ENCODE data around the gene MGA. TPM values are rescaled to one million over a fixed set of nuclear protein-coding genes. Genes with fewer than 3 reads are reported as not detected.

Gene MGA
- total RNA-seq: 10 to 100 TPM; 70.1 to 74.9 TPM
- polyA plus RNA-seq: 10 to 100 TPM in 1 of 2 donors, 1 to 10 TPM in 1; 6.6 to 20.7 TPM

DNA sequence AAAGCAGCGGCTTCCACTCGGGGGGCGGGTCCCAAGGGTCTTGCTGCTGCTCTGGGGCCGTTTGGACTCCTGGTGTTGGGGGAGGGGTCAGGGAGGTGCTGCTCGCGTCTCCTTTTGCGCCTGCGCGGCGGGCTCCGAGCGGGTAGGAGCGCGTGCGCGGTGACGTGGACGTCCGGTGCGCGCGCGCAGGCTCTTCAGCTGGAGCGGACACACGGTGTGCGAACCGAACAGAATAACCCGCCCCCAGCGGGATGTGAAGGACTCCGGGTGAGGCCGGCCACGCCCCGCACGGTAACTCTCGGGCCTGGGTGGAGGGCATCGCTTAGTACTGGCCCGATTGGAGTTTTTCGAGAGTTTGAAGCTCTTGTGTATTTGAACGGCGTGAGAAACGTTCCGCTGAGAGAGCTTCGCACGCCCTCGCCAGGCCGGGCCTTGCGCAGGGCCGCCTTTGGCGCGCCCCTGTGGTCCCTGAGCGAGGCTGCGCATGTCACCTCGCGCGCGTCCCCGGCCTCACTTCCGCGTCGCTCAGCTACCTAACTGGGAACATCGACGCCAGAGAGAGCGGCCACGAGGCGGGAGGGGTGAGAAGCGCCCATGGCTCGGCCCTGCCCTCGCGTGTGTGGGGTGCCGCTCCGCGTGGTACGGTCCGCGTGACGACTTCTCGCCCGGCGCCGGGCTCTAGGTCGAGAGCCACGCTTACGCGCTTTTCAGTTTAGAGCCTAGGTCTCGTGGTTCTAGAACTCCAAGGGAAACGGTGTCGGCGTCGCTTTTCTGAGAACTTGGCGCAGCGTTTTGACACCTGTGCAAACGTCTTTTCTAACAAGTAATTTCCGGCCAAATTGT lies at the start of gene MGA:
MGA (plus strand) TSS at position 171 of the 843 bp plus-strand sequence.
- Mint-ChIP-seq H3K9me3 (peaks cover 0 to 8% (median 0%) of the 10 kb centered on the region in 8 donors), H3K36me3 (peaks cover 0 to 10% of the 10 kb centered on the region in 2 donors), H3K27ac (peak within 1 kb of the TSS; percentile 91 to 99 (median 97)), H3K4me1 (peaks cover 30 to 65% (median 43%) of the 10 kb centered on the region in 4 donors), H3K27me3 (peaks cover 0 to 1% of the 10 kb centered on the region in 2 donors), H3K4me3 (peak within 1 kb of the TSS; percentile 84 to 96 (median 94))
- Histone ChIP-seq H3K36me3 (ENCODE audit: insufficient read depth, low read length) (no peaks in the 10 kb centered on the region), H3K27ac (ENCODE audit: low read depth, low read length) (peak within 1 kb of the TSS; percentile 67), H3K4me1 (ENCODE audit: insufficient read depth, low read length) (peaks cover 59% of the 10 kb centered on the region), H3K27me3 (ENCODE audit: insufficient read depth, low read length) (no peaks in the 10 kb centered on the region), H3K4me3 (ENCODE audit: low read length in 2 of 2) (peak within 1 kb of the TSS; percentile 71 to 72), H3K9me3 (ENCODE audit: control insufficient read depth in 1 of 2, low read length in 2 of 2) (no peaks in the 10 kb centered on the region)
- CTCF ChIA-PET (ENCODE audit: partially characterized antibody): interaction anchor here (0.9 to 2.5 kb wide), 11 partner anchors 11 to 277 kb away, joined by 3 to 22 read pairs (median 4); partner anchors contain the start of gene MAPKBP1
- peak; percentile 90 to 94 (median 92) for DNase-seq
- intact Hi-C loops (cut with micrococcal nuclease): loop anchor here (1.0 to 5.0 kb wide), 8 partner anchors 9 to 1093 kb away; partner anchors contain the start of genes CCDC32, EHD4, MAPKBP1 and RPAP1
- POLR2A ChIA-PET (ENCODE audit: partially characterized antibody): interaction anchor here (0.8 to 3.1 kb wide), 30 partner anchors 10 to 1352 kb away, joined by 3 to 25 read pairs (median 4); partner anchors contain the start of genes EHD4, GANC, INO80 and MAPKBP1

DNA sequence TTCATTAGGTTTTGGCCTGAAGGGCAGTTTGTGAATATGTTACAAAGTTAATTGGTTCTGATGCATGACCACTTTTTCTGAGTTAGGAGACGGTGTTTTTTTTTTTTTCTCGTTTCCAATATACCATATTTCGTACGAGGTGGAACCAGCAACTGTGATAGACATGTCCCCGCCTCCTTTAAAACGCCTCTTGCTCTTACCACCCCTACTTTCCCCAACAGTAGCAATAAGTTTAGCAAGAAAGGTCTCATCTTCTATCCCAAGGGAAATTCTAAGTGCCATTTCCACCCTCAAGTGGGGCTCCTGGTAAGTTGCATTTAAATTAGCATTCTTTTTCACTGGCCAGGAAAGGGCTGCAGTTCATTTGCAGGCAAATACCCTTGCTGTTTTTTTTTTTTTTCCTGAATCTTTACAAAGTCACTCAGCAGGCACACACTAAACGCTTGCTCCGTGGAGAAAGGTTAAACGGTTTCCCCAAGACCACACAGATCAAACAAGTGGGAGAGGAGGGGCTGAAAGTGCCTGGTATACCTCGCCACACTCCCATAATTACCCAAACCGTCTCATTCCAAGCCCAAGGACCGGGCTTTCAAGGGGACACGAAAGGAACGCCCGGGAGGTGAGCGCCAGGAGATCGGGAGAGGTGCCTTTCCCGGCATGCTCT lies 39.5 kb upstream of the MGA start:
- Histone ChIP-seq H3K9me3 (ENCODE audit: control insufficient read depth in 1 of 2, low read length in 2 of 2) (no peaks in the 10 kb centered on the region), H3K4me1 (ENCODE audit: insufficient read depth, low read length) (peaks cover 18% of the 10 kb centered on the region), H3K36me3 (ENCODE audit: insufficient read depth, low read length) (no peaks in the 10 kb centered on the region), H3K4me3 (ENCODE audit: low read length in 2 of 2) (peak overlapping the region; percentile 12 to 44), H3K27ac (ENCODE audit: low read depth, low read length) (no peak overlapping the region), H3K27me3 (ENCODE audit: insufficient read depth, low read length) (no peaks in the 10 kb centered on the region)
- no peak for DNase-seq
- H3K4me3 Mint-ChIP-seq: peak overlapping the region; percentile 67 to 84 (median 76)
- H3K4me1 Mint-ChIP-seq: peaks cover 3 to 21% (median 10%) of the 10 kb centered on the region in 4 donors
- POLR2A ChIA-PET (ENCODE audit: partially characterized antibody): interaction anchor here (0.9 to 1.9 kb wide), 6 partner anchors 39 to 316 kb away, joined by 3 to 25 read pairs (median 4); partner anchors contain the start of genes LTK, MAPKBP1 and MGA
- no peaks in the 10 kb centered on the region for H3K27me3 Mint-ChIP-seq
- intact Hi-C loops (cut with micrococcal nuclease): loop anchor here (1.0 kb wide), 1 partner anchor 40 kb away; the partner anchor contains the start of gene MGA
- peaks cover 0 to 8% (median 3%) of the 10 kb centered on the region in 8 donors for H3K9me3 Mint-ChIP-seq
- H3K27ac Mint-ChIP-seq: peak overlapping the region; percentile 22 to 82 (median 70)
- H3K36me3 Mint-ChIP-seq: peaks cover 0 to 2% of the 10 kb centered on the region in 2 donors
- CTCF ChIA-PET (ENCODE audit: partially characterized antibody): interaction anchor here (1.3 kb wide), 1 partner anchor 17 kb away, joined by 6 read pairs; no protein-coding TSS in a partner anchor

DNA sequence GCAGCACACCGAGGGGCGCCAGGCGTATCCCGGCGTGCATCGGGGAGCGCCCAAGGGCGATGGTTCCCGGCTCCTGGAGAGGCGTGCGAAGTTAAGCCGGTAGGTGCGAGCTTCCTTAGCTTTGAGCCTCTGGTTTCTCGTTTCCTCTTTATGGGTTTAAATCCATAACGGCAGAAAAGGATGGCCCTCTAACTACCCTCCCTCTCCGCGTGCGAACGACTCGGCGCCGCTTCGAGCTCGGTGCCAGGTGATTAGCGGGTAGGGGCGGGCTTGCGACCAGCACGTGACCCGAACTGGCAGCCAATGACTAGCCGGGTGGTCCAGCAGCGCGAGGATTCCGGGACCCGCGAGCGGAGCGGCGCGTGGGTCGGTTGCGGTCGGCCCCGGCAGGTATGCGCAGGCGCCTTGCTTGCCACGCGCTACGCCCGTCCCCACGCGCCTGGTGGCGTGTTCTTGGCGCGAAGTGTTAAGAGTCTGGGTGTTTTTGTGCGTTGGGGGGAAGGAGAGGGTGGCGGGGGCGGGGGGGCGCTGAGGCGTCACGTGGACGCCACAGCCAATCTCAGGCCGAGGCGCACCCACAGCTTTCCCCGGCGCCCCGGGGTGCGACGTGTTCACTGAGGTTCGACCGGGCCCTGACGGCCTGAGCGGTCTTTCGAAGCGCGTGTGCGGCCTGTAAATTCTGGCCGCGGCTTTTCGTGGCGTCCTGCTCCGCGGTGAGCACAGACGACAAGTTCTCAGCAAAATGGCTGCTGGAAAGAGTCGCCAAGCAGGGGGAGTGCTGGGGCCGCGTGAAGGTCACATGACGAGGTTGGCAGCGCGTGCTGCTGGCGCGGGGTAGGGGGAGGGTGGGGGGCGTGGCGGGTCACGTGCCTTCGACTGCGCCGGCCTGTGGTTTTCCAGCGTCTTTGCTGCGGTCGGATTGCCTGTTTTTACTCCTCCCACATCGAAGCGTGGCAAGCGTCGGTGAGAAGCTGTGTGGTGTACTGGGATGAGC lies 38.7 kb upstream of the MGA start:
- Mint-ChIP-seq H3K27ac (peak overlapping the region; percentile 70 to 90 (median 81)), H3K36me3 (peaks cover 0 to 2% of the 10 kb centered on the region in 2 donors), H3K4me1 (peaks cover 3 to 21% (median 10%) of the 10 kb centered on the region in 4 donors), H3K4me3 (peak overlapping the region; percentile 67 to 84 (median 76)), H3K9me3 (peaks cover 0 to 8% (median 3%) of the 10 kb centered on the region in 8 donors), H3K27me3 (no peaks in the 10 kb centered on the region)
- ChIA-PET POLR2A (ENCODE audit: partially characterized antibody) (interaction anchor here (0.6 to 1.9 kb wide), 7 partner anchors 18 to 315 kb away, joined by 3 to 25 read pairs (median 4); partner anchors contain the start of genes LTK, MAPKBP1 and MGA), CTCF (ENCODE audit: partially characterized antibody) (interaction anchor here (1.2 kb wide), 1 partner anchor 39 kb away, joined by 3 read pairs; the partner anchor contains the start of gene MGA)
- no peaks in the 10 kb centered on the region for H3K36me3 ChIP-seq (ENCODE audit: insufficient read depth, low read length)
- H3K9me3 ChIP-seq (ENCODE audit: control insufficient read depth in 1 of 2, low read length in 2 of 2): no peaks in the 10 kb centered on the region
- H3K27ac ChIP-seq (ENCODE audit: low read depth, low read length): no peak overlapping the region
- peaks cover 18% of the 10 kb centered on the region for H3K4me1 ChIP-seq (ENCODE audit: insufficient read depth, low read length)
- DNase-seq: peak; percentile 77 to 83 (median 81)
- H3K4me3 ChIP-seq (ENCODE audit: low read length in 2 of 2): peak overlapping the region; percentile 12 to 44
- intact Hi-C loops (cut with micrococcal nuclease): loop anchor here (1.0 kb wide), 1 partner anchor 39 kb away; the partner anchor contains the start of gene MGA
- no peaks in the 10 kb centered on the region for H3K27me3 ChIP-seq (ENCODE audit: insufficient read depth, low read length)

DNA sequence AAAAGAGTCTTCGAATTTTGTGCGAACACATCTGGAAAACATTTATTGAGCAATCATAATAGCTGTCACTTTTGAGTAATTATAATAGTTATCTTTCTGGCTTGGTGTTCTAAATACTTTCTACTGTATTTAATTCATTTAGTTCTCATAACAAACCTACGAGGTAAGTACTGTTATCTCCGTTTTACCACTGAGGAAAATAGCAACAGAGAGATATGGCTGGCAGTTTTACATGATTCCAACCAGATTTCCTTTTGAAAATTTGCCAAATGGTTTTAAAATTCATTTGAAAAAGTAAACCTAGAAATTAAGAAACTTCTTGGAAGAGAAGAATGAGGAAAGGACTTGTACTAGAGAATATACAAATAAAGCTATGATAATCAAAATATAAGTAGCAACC lies 37.3 kb upstream of the MGA start:
- DNase-seq: no peak
- Mint-ChIP-seq H3K36me3 (peaks cover 0 to 2% of the 10 kb centered on the region in 2 donors), H3K27ac (peak overlapping the region in 1 of 7 donors; percentile 5), H3K27me3 (no peaks in the 10 kb centered on the region), H3K9me3 (peaks cover 0 to 4% (median 2%) of the 10 kb centered on the region in 8 donors), H3K4me3 (peak overlapping the region in 1 of 8 donors; percentile 22), H3K4me1 (peaks cover 3 to 21% (median 10%) of the 10 kb centered on the region in 4 donors)
- ChIA-PET CTCF (ENCODE audit: partially characterized antibody) (interaction anchor here (1.2 kb wide), 1 partner anchor 38 kb away, joined by 3 read pairs; the partner anchor contains the start of gene MGA), POLR2A (ENCODE audit: partially characterized antibody) (no interaction called here)
- no peak overlapping the region for H3K27ac ChIP-seq (ENCODE audit: low read depth, low read length)
- no peaks in the 10 kb centered on the region for H3K9me3 ChIP-seq (ENCODE audit: control insufficient read depth in 1 of 2, low read length in 2 of 2)
- no peaks in the 10 kb centered on the region for H3K27me3 ChIP-seq (ENCODE audit: insufficient read depth, low read length)
- H3K36me3 ChIP-seq (ENCODE audit: insufficient read depth, low read length): no peaks in the 10 kb centered on the region
- no peak overlapping the region for H3K4me3 ChIP-seq (ENCODE audit: low read length in 2 of 2)
- H3K4me1 ChIP-seq (ENCODE audit: insufficient read depth, low read length): peaks cover 18% of the 10 kb centered on the region
- intact Hi-C loops (cut with micrococcal nuclease): no loop called here

DNA sequence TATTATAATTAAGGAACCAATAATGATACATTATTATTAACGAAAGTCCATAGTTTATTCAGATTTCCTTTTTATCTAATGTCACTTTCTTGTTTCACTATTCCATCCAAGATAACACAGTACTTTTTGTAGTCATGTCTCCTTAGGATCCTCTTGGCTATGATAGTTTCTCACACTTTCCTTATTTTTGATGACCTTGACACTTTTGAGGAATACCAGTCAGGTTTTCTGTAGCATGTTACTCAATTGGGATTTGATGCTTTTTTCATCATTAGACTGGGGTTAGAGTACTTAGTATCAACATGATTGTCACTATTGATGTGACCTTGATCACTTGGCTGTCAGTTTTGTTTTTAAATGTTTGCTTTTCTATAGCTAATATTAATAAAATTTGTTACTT lies 33.0 kb upstream of the MGA start:
- H3K36me3 ChIP-seq (ENCODE audit: insufficient read depth, low read length): no peaks in the 10 kb centered on the region
- no peak overlapping the region for H3K4me3 ChIP-seq (ENCODE audit: low read length in 2 of 2)
- POLR2A ChIA-PET (ENCODE audit: partially characterized antibody): interaction anchor here (1.4 kb wide), 1 partner anchor 33 kb away, joined by 4 read pairs; the partner anchor contains the start of gene MGA
- Mint-ChIP-seq H3K4me3 (no peak overlapping the region), H3K27me3 (no peaks in the 10 kb centered on the region), H3K4me1 (peaks cover 0 to 6% (median 1%) of the 10 kb centered on the region in 4 donors), H3K27ac (no peak overlapping the region), H3K9me3 (no peaks in the 10 kb centered on the region), H3K36me3 (no peaks in the 10 kb centered on the region)
- H3K27me3 ChIP-seq (ENCODE audit: insufficient read depth, low read length): no peaks in the 10 kb centered on the region
- intact Hi-C loops (cut with micrococcal nuclease): no loop called here
- no peaks in the 10 kb centered on the region for H3K9me3 ChIP-seq (ENCODE audit: control insufficient read depth in 1 of 2, low read length in 2 of 2)
- peaks cover 1% of the 10 kb centered on the region for H3K4me1 ChIP-seq (ENCODE audit: insufficient read depth, low read length)
- H3K27ac ChIP-seq (ENCODE audit: low read depth, low read length): no peak overlapping the region
- DNase-seq: no peak
- CTCF ChIA-PET (ENCODE audit: partially characterized antibody): interaction anchor here (2.7 kb wide), 1 partner anchor 24 kb away, joined by 9 read pairs; no protein-coding TSS in a partner anchor

DNA sequence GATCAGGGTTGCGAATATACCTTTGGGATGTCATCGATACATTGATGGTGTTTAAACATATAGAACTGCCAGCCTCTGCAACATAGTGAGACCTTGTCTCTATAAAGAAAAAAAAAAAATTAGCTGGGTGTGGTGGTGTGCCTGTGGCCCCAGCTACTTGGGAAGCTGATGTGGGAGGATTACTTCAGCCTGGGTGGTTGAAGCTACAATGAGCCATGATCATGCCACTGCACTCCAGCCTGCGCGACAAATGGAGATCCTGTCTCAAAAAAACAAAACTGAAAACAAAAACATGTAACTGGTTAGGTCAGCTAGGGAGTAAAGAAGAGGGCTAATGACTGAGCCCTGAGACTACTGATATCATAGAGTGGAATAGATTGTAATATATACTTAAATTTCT lies 30.7 kb upstream of the MGA start:
- Histone ChIP-seq H3K27me3 (ENCODE audit: insufficient read depth, low read length) (no peaks in the 10 kb centered on the region), H3K4me1 (ENCODE audit: insufficient read depth, low read length) (no peaks in the 10 kb centered on the region), H3K9me3 (ENCODE audit: control insufficient read depth in 1 of 2, low read length in 2 of 2) (no peaks in the 10 kb centered on the region), H3K4me3 (ENCODE audit: low read length in 2 of 2) (no peak overlapping the region), H3K36me3 (ENCODE audit: insufficient read depth, low read length) (no peaks in the 10 kb centered on the region), H3K27ac (ENCODE audit: low read depth, low read length) (no peak overlapping the region)
- intact Hi-C loops (cut with micrococcal nuclease): no loop called here
- DNase-seq: no peak
- ChIA-PET CTCF (ENCODE audit: partially characterized antibody) (interaction anchor here (0.6 kb wide), 1 partner anchor 144 kb away, joined by 3 read pairs; the partner anchor contains the start of gene MAPKBP1), POLR2A (ENCODE audit: partially characterized antibody) (no interaction called here)
- Mint-ChIP-seq H3K9me3 (no peaks in the 10 kb centered on the region), H3K4me1 (peaks cover 0 to 7% (median 4%) of the 10 kb centered on the region in 4 donors), H3K36me3 (no peaks in the 10 kb centered on the region), H3K4me3 (no peak overlapping the region), H3K27ac (peak overlapping the region in 1 of 7 donors; percentile 52), H3K27me3 (no peaks in the 10 kb centered on the region)
